NCI-H2081 (cell line): ENCODE results near the gene NPAS1.
"Not testable (repeated sequence)": the region's sequence is repeated elsewhere in the genome, so short reads cannot be mapped to it uniquely, and the experiment has no call there.

Experiments
- DNase-seq, 2 experiments: peaks; one replicate each; lab custom pipeline; 2025; lab: John Stamatoyannopoulos, UW

The NPAS1 gene

GRCh38 chr19:47047272-47047762, 27.7 kb downstream of the NPAS1 start:
- DNase-seq = no peak

- DNase-seq = peak; percentile 86 to 89
These were observed 28.2 kb downstream of the NPAS1 start for GRCh38 chr19:47047763-47048405.

- DNase-seq = no peak
These were observed 29.7 kb downstream of the NPAS1 start for GRCh38 chr19:47049307-47049700.

- not testable (repeated sequence) for DNase-seq
These were observed 30.9 kb downstream of the NPAS1 start for GRCh38 chr19:47050562-47050961.

GRCh38 chr19:47056411-47056810, 36.8 kb downstream of the NPAS1 start:
- DNase-seq = no peak

GRCh38 chr19:47057328-47057727, 37.7 kb downstream of the NPAS1 start:
- DNase-seq = no peak

- DNase-seq = no peak
These were observed 39.0 kb downstream of the NPAS1 start for GRCh38 chr19:47058621-47059022.

- DNase-seq = no peak
These were observed 44.2 kb downstream of the NPAS1 start for GRCh38 chr19:47063874-47064273.

GRCh38 chr19:47065242-47065641, 45.6 kb downstream of the NPAS1 start:
- no peak for DNase-seq

- DNase-seq = no peak
These were observed 47.0 kb downstream of the NPAS1 start for GRCh38 chr19:47066376-47067214.

- no peak for DNase-seq
These were observed 47.7 kb downstream of the NPAS1 start for GRCh38 chr19:47067215-47067847.

GRCh38 chr19:47068246-47068645, 48.6 kb downstream of the NPAS1 start:
- DNase-seq = no peak

GRCh38 chr19:47068876-47069406, 49.3 kb downstream of the NPAS1 start:
- no peak for DNase-seq

- DNase-seq = no peak
These were observed 50.2 kb downstream of the NPAS1 start for GRCh38 chr19:47069795-47070194.

- DNase-seq = no peak
These were observed 51.1 kb downstream of the NPAS1 start for GRCh38 chr19:47070756-47071155.

- DNase-seq = no peak
These were observed 52.1 kb downstream of the NPAS1 start for GRCh38 chr19:47071731-47072130.

- DNase-seq = no peak
These were observed 52.7 kb downstream of the NPAS1 start for GRCh38 chr19:47072323-47072722.

GRCh38 chr19:47073574-47073973, 53.9 kb downstream of the NPAS1 start:
- no peak for DNase-seq

- DNase-seq = no peak
These were observed 55.0 kb downstream of the NPAS1 start for GRCh38 chr19:47074621-47075020.

- DNase-seq = no peak
These were observed 55.7 kb downstream of the NPAS1 start for GRCh38 chr19:47075179-47075810.

- DNase-seq = no peak
These were observed 56.3 kb downstream of the NPAS1 start for GRCh38 chr19:47075941-47076340.

- DNase-seq = not testable (repeated sequence)
These were observed 58.7 kb downstream of the NPAS1 start for GRCh38 chr19:47078351-47078750.
